SU-DHL-6 (cell line): ENCODE measurements around the gene RPL22L1.
A peak's percentile ranks its signal among the peaks of the same experiment; 100 is the strongest.

ENCODE experiments used
- H2AFZ ChIP-seq: fragments of 200-600 bp; sonication (generic); 2 replicates; pipeline ENCODE4 v1.6.1; 2014; ENCODE audit warnings: low read depth, mild to moderate bottlenecking, moderate library complexity, mixed read lengths, antibody characterized with exemption, low read length; ENCODE audit not compliant: severe bottlenecking
- H3F3A ChIP-seq: fragments of 200-600 bp; shearing (Covaris generic); 2 replicates; pipeline ENCODE4 v1.6.0; 2016; ENCODE audit warnings: antibody characterized with exemption, mild to moderate bottlenecking; ENCODE audit not compliant: insufficient read depth
- H3K27ac ChIP-seq: fragments of 200-600 bp; sonication (generic); 2 replicates; pipeline ENCODE4 v1.5.1; 2016; ENCODE audit warnings: low read depth, mild to moderate bottlenecking, low read length, moderate library complexity, mixed read lengths
- H3K27me3 ChIP-seq: fragments of 200-600 bp; sonication (generic), shearing (Covaris generic); 2 replicates; pipeline ENCODE4 v1.6.0; 2014; ENCODE audit warnings: mild to moderate bottlenecking, low read length
- H3K36me3 ChIP-seq: fragments of 200-600 bp; sonication (generic); 2 replicates; pipeline ENCODE4 v1.6.1; 2014; ENCODE audit warnings: mild to moderate bottlenecking, low read length, mixed read lengths
- H3K4me2 ChIP-seq: fragments of 300-600, 200-600 bp; shearing (Covaris generic), sonication (generic); 2 replicates; pipeline ENCODE4 v1.6.0; 2014; ENCODE audit warnings: low read length, low read depth, mild to moderate bottlenecking; ENCODE audit not compliant: poor library complexity, severe bottlenecking
- H3K4me3 ChIP-seq: fragments of 200-600 bp; sonication (generic); 2 replicates; pipeline ENCODE4 v1.5.1; 2014; ENCODE audit warnings: antibody characterized with exemption, low read length, mild to moderate bottlenecking, mixed read lengths; ENCODE audit not compliant: insufficient read depth, poor library complexity, severe bottlenecking
- H3K79me2 ChIP-seq: fragments of 200-600 bp; sonication (generic); 2 replicates; pipeline ENCODE4 v1.6.1; 2014; ENCODE audit warnings: mild to moderate bottlenecking, low read length, moderate library complexity; ENCODE audit not compliant: insufficient read depth
- H3K9ac ChIP-seq: fragments of 200-600 bp; sonication (generic); 2 replicates; pipeline ENCODE4 v1.7.0; 2014; ENCODE audit warnings: mild to moderate bottlenecking, low read length
- H3K9me2 ChIP-seq: fragments of 200-600 bp; sonication (generic); replicated peaks from 2 replicates; pipeline ENCODE4 v1.6.1; 2014; ENCODE audit warnings: low read length; ENCODE audit not compliant: insufficient read depth
- H3K9me3 ChIP-seq: fragments of 200-600 bp; sonication (generic); 2 replicates; pipeline ENCODE4 v1.6.1; 2014; ENCODE audit warnings: low read length, mixed read lengths; ENCODE audit not compliant: insufficient read depth
- H4K20me1 ChIP-seq: fragments of 200-600 bp; sonication (generic); 2 replicates; pipeline ENCODE4 v1.6.1; 2014; ENCODE audit warnings: low read depth, mild to moderate bottlenecking, antibody characterized with exemption, low read length, moderate library complexity, mixed read lengths
- EZH2phosphoT487 ChIP-seq: fragments of 200-600 bp; sonication (generic), shearing (Covaris generic); conservative IDR thresholded peaks from 2 replicates; pipeline ENCODE4 v1.6.1; 2018; ENCODE audit warnings: mild to moderate bottlenecking, antibody characterized with exemption, low read length, moderate library complexity, mixed read lengths
- TF ChIP-seq, protein P1 (sequence below): fragments of 200-600 bp; sonication (generic); IDR thresholded peaks from one replicate; pipeline ENCODE4 v1.5.1; 2017; ENCODE audit warnings: antibody characterized with exemption, mild to moderate bottlenecking, low read length, moderate library complexity; ENCODE audit not compliant: insufficient read depth, poor library complexity, severe bottlenecking

RPL22L1 gene

DNA sequence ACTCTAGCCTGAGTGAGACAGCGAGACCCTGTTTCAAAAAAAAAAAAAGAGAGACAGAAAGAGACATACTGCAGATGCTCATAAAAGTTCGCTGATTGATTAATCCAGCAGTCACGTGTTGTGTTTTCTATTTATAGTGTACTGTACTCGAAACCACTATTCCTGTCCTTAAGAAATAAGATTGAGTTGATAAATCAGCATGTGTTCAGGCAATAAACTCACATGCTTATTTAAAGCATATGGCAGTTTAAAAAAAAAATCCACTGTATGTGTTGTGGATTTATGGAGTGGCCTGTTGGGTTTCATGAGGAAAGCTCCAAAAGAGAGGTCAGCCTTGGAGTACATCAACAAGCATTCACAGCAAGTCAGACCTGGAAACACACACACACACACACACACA, 17.7 kb downstream of the RPL22L1 start:
- Histone ChIP-seq H3K79me2 (no peaks in the 10 kb centered on the region), H3K27ac (no peak overlapping the region), H3K4me3 (no peak overlapping the region), H3K9ac (no peak overlapping the region), H3F3A (no peaks in the 10 kb centered on the region), H3K9me2 (no peaks in the 10 kb centered on the region), H4K20me1 (no peaks in the 10 kb centered on the region), H3K4me2 (no peak overlapping the region), H3K9me3 (no peaks in the 10 kb centered on the region), H3K27me3 (no peaks in the 10 kb centered on the region), H3K36me3 (no peaks in the 10 kb centered on the region), H2AFZ (no peak overlapping the region)
- TF ChIP-seq, protein P1, sequence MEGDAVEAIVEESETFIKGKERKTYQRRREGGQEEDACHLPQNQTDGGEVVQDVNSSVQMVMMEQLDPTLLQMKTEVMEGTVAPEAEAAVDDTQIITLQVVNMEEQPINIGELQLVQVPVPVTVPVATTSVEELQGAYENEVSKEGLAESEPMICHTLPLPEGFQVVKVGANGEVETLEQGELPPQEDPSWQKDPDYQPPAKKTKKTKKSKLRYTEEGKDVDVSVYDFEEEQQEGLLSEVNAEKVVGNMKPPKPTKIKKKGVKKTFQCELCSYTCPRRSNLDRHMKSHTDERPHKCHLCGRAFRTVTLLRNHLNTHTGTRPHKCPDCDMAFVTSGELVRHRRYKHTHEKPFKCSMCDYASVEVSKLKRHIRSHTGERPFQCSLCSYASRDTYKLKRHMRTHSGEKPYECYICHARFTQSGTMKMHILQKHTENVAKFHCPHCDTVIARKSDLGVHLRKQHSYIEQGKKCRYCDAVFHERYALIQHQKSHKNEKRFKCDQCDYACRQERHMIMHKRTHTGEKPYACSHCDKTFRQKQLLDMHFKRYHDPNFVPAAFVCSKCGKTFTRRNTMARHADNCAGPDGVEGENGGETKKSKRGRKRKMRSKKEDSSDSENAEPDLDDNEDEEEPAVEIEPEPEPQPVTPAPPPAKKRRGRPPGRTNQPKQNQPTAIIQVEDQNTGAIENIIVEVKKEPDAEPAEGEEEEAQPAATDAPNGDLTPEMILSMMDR = no peak
- TF ChIP-seq EZH2phosphoT487 = no peak

DNA sequence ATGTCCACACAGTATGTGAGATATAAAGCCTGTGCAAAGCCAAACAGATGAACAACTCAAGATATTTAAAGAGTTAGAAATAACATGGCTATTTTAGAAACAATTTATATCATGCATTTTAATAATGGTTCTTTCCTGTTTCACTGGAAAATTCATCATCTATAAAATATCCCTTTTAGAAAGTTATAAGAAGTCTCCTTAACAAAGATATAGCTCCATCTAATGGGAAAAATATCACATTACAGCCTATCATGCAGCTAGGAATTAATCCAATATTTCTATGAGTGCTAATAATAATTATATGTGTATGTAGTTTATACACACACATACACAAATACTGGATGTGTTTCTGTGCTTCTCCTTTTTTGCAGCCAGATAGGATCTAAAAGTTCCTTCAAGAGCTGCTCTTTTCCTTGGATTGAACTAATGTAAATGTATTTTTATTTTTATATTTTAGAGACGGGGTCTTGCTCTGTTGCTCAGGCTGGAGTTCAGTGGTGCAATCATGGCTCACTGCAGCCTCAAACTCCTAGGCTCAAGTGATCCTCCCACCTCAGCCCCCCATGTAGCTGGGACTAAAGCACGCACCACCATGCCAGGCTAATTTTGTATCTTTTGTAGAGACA, 21.6 kb downstream of the RPL22L1 start:
- TF ChIP-seq, protein P1 = peak; percentile 36
- TF ChIP-seq EZH2phosphoT487 = no peak
- H2AFZ ChIP-seq = no peak overlapping the region
- no peak overlapping the region for H3K9ac ChIP-seq
- no peak overlapping the region for H3K4me2 ChIP-seq
- no peaks in the 10 kb centered on the region for H4K20me1 ChIP-seq
- H3K9me2 ChIP-seq = no peaks in the 10 kb centered on the region
- H3K79me2 ChIP-seq = no peaks in the 10 kb centered on the region
- no peaks in the 10 kb centered on the region for H3F3A ChIP-seq
- H3K9me3 ChIP-seq = no peaks in the 10 kb centered on the region
- H3K27ac ChIP-seq = no peak overlapping the region
- no peak overlapping the region for H3K4me3 ChIP-seq
- H3K27me3 ChIP-seq = no peaks in the 10 kb centered on the region
- no peaks in the 10 kb centered on the region for H3K36me3 ChIP-seq

DNA sequence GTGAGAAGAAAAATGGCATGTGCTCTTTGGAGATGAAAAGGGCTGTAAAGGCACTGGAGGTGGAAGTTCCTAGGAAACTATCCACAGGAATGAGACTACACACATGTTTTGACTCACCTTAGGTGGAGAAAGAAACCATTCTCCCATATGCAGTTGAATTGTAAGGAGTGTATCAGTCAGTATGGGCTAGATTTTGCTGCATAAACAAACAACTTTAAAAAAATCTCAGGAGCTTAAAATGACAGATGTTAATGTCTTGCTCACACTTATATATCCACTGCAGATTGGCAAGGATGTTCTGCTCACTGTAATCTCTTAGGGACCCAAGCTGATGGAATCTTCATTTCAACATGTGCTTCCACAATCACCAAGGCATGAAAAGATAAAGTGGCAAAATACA, 25.6 kb downstream of the RPL22L1 start:
- no peak overlapping the region for H3K4me2 ChIP-seq
- no peak overlapping the region for H3K4me3 ChIP-seq
- no peaks in the 10 kb centered on the region for H3K79me2 ChIP-seq
- no peaks in the 10 kb centered on the region for H3K36me3 ChIP-seq
- H3K27me3 ChIP-seq = no peaks in the 10 kb centered on the region
- TF ChIP-seq, protein P1 = no peak
- no peak for TF ChIP-seq EZH2phosphoT487
- no peaks in the 10 kb centered on the region for H4K20me1 ChIP-seq
- H3K9ac ChIP-seq = no peak overlapping the region
- no peak overlapping the region for H3K27ac ChIP-seq
- no peaks in the 10 kb centered on the region for H3F3A ChIP-seq
- H3K9me2 ChIP-seq = no peaks in the 10 kb centered on the region
- no peak overlapping the region for H2AFZ ChIP-seq
- H3K9me3 ChIP-seq = no peaks in the 10 kb centered on the region
